Loucy (cell line): ENCODE results near the gene ARHGAP32.
"Not testable (repeated sequence)": the region's sequence is repeated elsewhere in the genome, so short reads cannot be mapped to it uniquely, and the experiment has no call there.

Experiments
- H2AFZ ChIP-seq: fragments of 200-600 bp; sonication (generic); 2 replicates; pipeline ENCODE4 v1.6.0; 2016; ENCODE audit warnings: antibody characterized with exemption, mild to moderate bottlenecking, low read length, moderate library complexity
- H3F3A ChIP-seq: fragments of 200-600 bp; 2 replicates; pipeline ENCODE4 v1.6.0; 2016; ENCODE audit warnings: antibody characterized with exemption, low read depth, mild to moderate bottlenecking
- H3K27me3 ChIP-seq: fragments of 200-600 bp; sonication (generic); 2 replicates; pipeline ENCODE4 v1.6.1; 2014; ENCODE audit warnings: low read length, mild to moderate bottlenecking; ENCODE audit not compliant: insufficient read depth, poor library complexity, severe bottlenecking
- H3K36me3 ChIP-seq: fragments of 200-600 bp; sonication (generic); 2 replicates; pipeline ENCODE4 v1.6.1; 2016; ENCODE audit warnings: low read length; ENCODE audit not compliant: insufficient read depth
- H3K4me1 ChIP-seq: fragments of 200-600 bp; sonication (generic); 2 replicates; pipeline ENCODE4 v1.5.1; 2014; ENCODE audit warnings: low read length, mild to moderate bottlenecking; ENCODE audit not compliant: insufficient read depth, poor library complexity, severe bottlenecking
- H3K4me2 ChIP-seq: fragments of 200-600 bp; sonication (generic); 2 replicates; pipeline ENCODE4 v1.6.0; 2014; ENCODE audit warnings: antibody characterized with exemption, low read length, low read depth, mild to moderate bottlenecking; ENCODE audit not compliant: poor library complexity, severe bottlenecking
- H3K4me3 ChIP-seq: fragments of 200-600 bp; sonication (generic); 2 replicates; pipeline ENCODE4 v1.5.1; 2014; ENCODE audit warnings: low read length, mild to moderate bottlenecking, mixed read lengths; ENCODE audit not compliant: poor library complexity, severe bottlenecking
- H3K79me2 ChIP-seq: fragments of 200-600 bp; sonication (generic); 2 replicates; pipeline ENCODE4 v1.6.1; 2014; ENCODE audit warnings: low read length; ENCODE audit not compliant: insufficient read depth
- H3K9ac ChIP-seq: fragments of 200-600 bp; sonication (generic); 2 replicates; pipeline ENCODE4 v1.6.0; 2014; ENCODE audit warnings: mild to moderate bottlenecking, low read depth, low read length, moderate library complexity; ENCODE audit not compliant: poor library complexity, severe bottlenecking
- H3K9me2 ChIP-seq: fragments of 200-600 bp; sonication (generic); replicated peaks from 2 replicates; pipeline ENCODE4 v1.6.1; 2016; ENCODE audit warnings: low read depth, low read length, mixed read lengths
- H3K9me3 ChIP-seq: fragments of 200-600 bp; sonication (generic); 2 replicates; pipeline ENCODE4 v1.6.1; 2014; ENCODE audit warnings: mild to moderate bottlenecking, antibody characterized with exemption, low read length, low read depth; ENCODE audit not compliant: insufficient read depth
- H4K20me1 ChIP-seq: fragments of 200-600 bp; sonication (generic); 2 replicates; pipeline ENCODE4 v1.6.0; 2014; ENCODE audit warnings: antibody characterized with exemption, low read length, mild to moderate bottlenecking; ENCODE audit not compliant: insufficient read depth, poor library complexity, severe bottlenecking
- CTCF ChIP-seq: fragments of 200-600 bp; sonication (generic); conservative IDR thresholded peaks from 2 replicates; pipeline ENCODE4 v1.5.1; 2014; ENCODE audit warnings: mild to moderate bottlenecking, antibody characterized with exemption, low read length
- EZH2phosphoT487 ChIP-seq: fragments of 200-600 bp; IDR thresholded peaks from 2 replicates; pipeline ENCODE4 v1.6.1; 2018; ENCODE audit warnings: antibody characterized with exemption, mild to moderate bottlenecking, moderate library complexity, borderline replicate concordance

The ARHGAP32 gene

GRCh38 chr11:129163714-129164164 lies 28.4 kb downstream of the ARHGAP32 start:
- Histone ChIP-seq H3K9me2 (no peaks in the 10 kb centered on the region), H3F3A (no peaks in the 10 kb centered on the region), H4K20me1 (no peaks in the 10 kb centered on the region), H3K9ac (no peak overlapping the region), H3K27me3 (no peaks in the 10 kb centered on the region), H3K4me2 (no peak overlapping the region), H3K79me2 (peaks cover 12% of the 10 kb centered on the region), H3K36me3 (peaks cover 3% of the 10 kb centered on the region; the same call in 1 of the 2 replicates), H3K4me1 (no peaks in the 10 kb centered on the region), H3K4me3 (no peak overlapping the region), H3K9me3 (0 out of 2 replicates have a peak, but pooled peaks cover 8% of the 10 kb centered on the region), H2AFZ (no peak overlapping the region)
- TF ChIP-seq CTCF (no peak), EZH2phosphoT487 (no peak)

GRCh38 chr11:129157080-129157479 lies 35.0 kb downstream of the ARHGAP32 start:
- H2AFZ ChIP-seq, H3K4me1 ChIP-seq, H3K9ac ChIP-seq, H3K9me3 ChIP-seq, H3K36me3 ChIP-seq, H3K4me2 ChIP-seq, H3K9me2 ChIP-seq, H4K20me1 ChIP-seq, H3F3A ChIP-seq, H3K4me3 ChIP-seq, H3K27me3 ChIP-seq, H3K79me2 ChIP-seq: not testable (repeated sequence)

DNA sequence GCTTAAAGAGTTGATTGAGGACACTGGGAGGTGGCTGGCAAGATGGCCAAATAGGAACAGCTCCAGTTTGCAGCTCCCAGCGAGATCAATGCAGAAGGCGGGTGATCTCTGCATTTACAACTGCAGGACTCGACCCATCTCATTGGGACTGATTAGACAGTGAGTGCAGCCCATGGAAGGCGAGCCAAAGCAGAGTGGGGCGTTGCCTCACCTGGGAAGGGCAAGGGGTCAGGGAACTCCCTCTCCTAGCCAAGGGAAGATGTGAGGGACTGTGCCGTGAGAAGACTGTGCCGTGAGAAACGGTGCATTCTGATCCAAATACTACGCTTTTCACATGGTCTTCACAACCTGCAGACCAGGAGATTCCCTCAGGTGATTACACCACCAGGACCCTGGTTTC lies 36.4 kb downstream of the ARHGAP32 start:
- Histone ChIP-seq H3K4me1 (no peaks in the 10 kb centered on the region), H3K9me2 (no peaks in the 10 kb centered on the region), H4K20me1 (no peaks in the 10 kb centered on the region), H2AFZ (no peak overlapping the region), H3K36me3 (peaks cover under 1% of the 10 kb centered on the region; the same call in 1 of the 2 replicates), H3K79me2 (peaks cover 4% of the 10 kb centered on the region), H3K4me3 (no peak overlapping the region), H3K27me3 (no peaks in the 10 kb centered on the region), H3F3A (no peaks in the 10 kb centered on the region), H3K9ac (no peak overlapping the region), H3K9me3 (peaks cover 4% of the 10 kb centered on the region; the same call in 1 of the 2 replicates), H3K4me2 (no peak overlapping the region)
- TF ChIP-seq CTCF (no peak), EZH2phosphoT487 (no peak)

DNA sequence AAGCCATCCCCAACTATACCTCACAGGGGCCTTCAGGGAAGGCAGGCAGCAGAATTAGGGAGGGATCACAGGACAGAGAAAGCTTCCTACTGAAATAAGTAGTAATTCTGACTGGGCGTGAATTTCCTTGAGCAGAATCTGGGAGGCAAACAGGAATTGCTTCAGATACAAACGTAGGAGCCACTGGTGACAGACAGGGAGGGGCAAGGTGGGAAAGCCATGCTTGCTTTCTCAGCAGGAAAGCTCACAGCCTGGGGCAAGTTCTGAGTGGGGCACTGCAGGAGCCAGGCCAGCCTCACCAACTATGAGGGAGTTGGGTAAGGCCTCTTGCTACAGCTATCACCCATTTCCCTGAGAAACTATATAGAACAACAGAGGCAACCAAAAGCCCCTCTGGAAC lies 43.6 kb downstream of the ARHGAP32 start:
- Histone ChIP-seq H3K4me2 (no peak overlapping the region), H3K9me3 (peaks cover 16% of the 10 kb centered on the region), H3K36me3 (0 out of 2 replicates have a peak, but pooled peaks cover 3% of the 10 kb centered on the region), H3K79me2 (peaks cover 14% of the 10 kb centered on the region; the same call in 1 of the 2 replicates), H3K9me2 (no peaks in the 10 kb centered on the region), H3F3A (no peaks in the 10 kb centered on the region), H3K4me1 (no peaks in the 10 kb centered on the region), H4K20me1 (no peaks in the 10 kb centered on the region), H3K4me3 (no peak overlapping the region), H2AFZ (no peak overlapping the region), H3K27me3 (no peaks in the 10 kb centered on the region), H3K9ac (no peak overlapping the region)
- TF ChIP-seq EZH2phosphoT487: no peak
- no peak for TF ChIP-seq CTCF
